SK-N-SH treated with all-trans-retinoic acid at 6 μM for 48 hours (cell line): ENCODE results near the gene ERICH4.

Source experiments
- ARNTL ChIP-seq: fragments of 450-650 bp; formaldehyde crosslinking; IDR thresholded peaks from 2 replicates; pipeline ENCODE4 v1.5.0; 2020; ENCODE audit warnings: low read depth, mild to moderate bottlenecking, moderate library complexity, borderline replicate concordance
- BACH2 ChIP-seq: fragments of 250-450 bp; sonication (Bioruptor Pico); IDR thresholded peaks from 2 replicates; pipeline ENCODE4 v1.9.0; 2021; ENCODE audit warnings: mild to moderate bottlenecking, borderline replicate concordance
- CSDC2 ChIP-seq: fragments of 250-450 bp; sonication (Bioruptor Pico); IDR thresholded peaks from 2 replicates; pipeline ENCODE4 v1.5.0; 2020; ENCODE audit warnings: mild to moderate bottlenecking, moderate library complexity
- ESRRG ChIP-seq: fragments of 250-450 bp; sonication (Bioruptor Pico); IDR thresholded peaks from 2 replicates; pipeline ENCODE4 v1.6.1; 2021; ENCODE audit warnings: mild to moderate bottlenecking
- PATZ1 ChIP-seq: fragments of 250-450 bp; sonication (Bioruptor Pico); IDR thresholded peaks from 2 replicates; pipeline ENCODE4 v1.8.0; 2020; ENCODE audit warnings: mild to moderate bottlenecking, moderate library complexity, borderline replicate concordance
- POU6F1 ChIP-seq: fragments of 250-450 bp; sonication (Bioruptor Pico); IDR thresholded peaks from 2 replicates; pipeline ENCODE4 v1.8.0; 2021; ENCODE audit warnings: low read depth, mild to moderate bottlenecking, moderate library complexity, borderline replicate concordance
- RARB ChIP-seq: fragments of 250-450 bp; sonication (Bioruptor Pico); IDR thresholded peaks from 2 replicates; pipeline ENCODE4 v1.8.0; 2021; ENCODE audit warnings: mild to moderate bottlenecking, moderate library complexity
- TOX ChIP-seq: fragments of 250-450 bp; sonication (Bioruptor Pico); IDR thresholded peaks from 2 replicates; pipeline ENCODE4 v1.8.0; 2021; ENCODE audit warnings: mild to moderate bottlenecking, moderate library complexity, borderline replicate concordance
- ZFP30 ChIP-seq: fragments of 450-650 bp; formaldehyde crosslinking; IDR thresholded peaks from 2 replicates; pipeline ENCODE4 v1.5.0; 2022; ENCODE audit warnings: mild to moderate bottlenecking, moderate library complexity
- ZNF70 ChIP-seq: fragments of 450-650 bp; formaldehyde crosslinking; IDR thresholded peaks from 2 replicates; pipeline ENCODE4 v1.5.0; 2020; ENCODE audit warnings: mild to moderate bottlenecking, moderate library complexity
- ZNF8 ChIP-seq: fragments of 450-650 bp; formaldehyde crosslinking; IDR thresholded peaks from 2 replicates; pipeline ENCODE4 v1.5.0; 2020; ENCODE audit warnings: mild to moderate bottlenecking, moderate library complexity

GRCh38 chr19:41442473-41443355 lies at the start of gene ERICH4:
- no peak for TF ChIP-seq PATZ1 (CRISPR knock-in tag)
- TF ChIP-seq TOX (CRISPR knock-in tag) = no peak
- no peak for TF ChIP-seq ZFP30 (CRISPR knock-in tag)
- no peak for TF ChIP-seq BACH2 (CRISPR knock-in tag)
- TF ChIP-seq POU6F1 (CRISPR knock-in tag) = no peak
- no peak for TF ChIP-seq ZNF70 (CRISPR knock-in tag)
- no peak for TF ChIP-seq ESRRG (CRISPR knock-in tag)
- no peak for TF ChIP-seq ZNF8
- TF ChIP-seq CSDC2 (CRISPR knock-in tag) = no peak
- no peak for TF ChIP-seq ARNTL (CRISPR knock-in tag)
- no peak for TF ChIP-seq RARB
